Smooth muscle cell (in vitro differentiated cells): Measurements from ENCODE around the gene CDR2. TPM values are rescaled to one million over a fixed set of nuclear protein-coding genes. Genes with fewer than 3 reads are reported as not detected.

Experiments
- DNase-seq: peaks from one replicate; lab custom pipeline; 2025; ENCODE audit not compliant: unreplicated experiment; lab: John Stamatoyannopoulos, UW
- H2AFZ ChIP-seq: fragments of 200-600 bp; sonication (generic); 2 replicates; pipeline ENCODE4 v1.6.0; 2016; ENCODE audit warnings: antibody characterized with exemption, low read depth, mild to moderate bottlenecking
- H3F3A ChIP-seq: fragments of 200-600 bp; sonication (generic); 2 replicates; pipeline ENCODE4 v1.6.0; 2017; ENCODE audit warnings: antibody characterized with exemption, low read depth
- H3K27ac ChIP-seq: fragments of 200-600 bp; sonication (generic); 2 replicates; pipeline ENCODE4 v1.5.1; 2016; ENCODE audit warnings: low read depth, mild to moderate bottlenecking
- H3K27me3 ChIP-seq: fragments of 200-600 bp; sonication (generic); 2 replicates; pipeline ENCODE4 v1.6.1; 2016; ENCODE audit warnings: low read depth, mild to moderate bottlenecking
- H3K36me3 ChIP-seq: fragments of 200-600 bp; sonication (generic); 2 replicates; pipeline ENCODE4 v1.5.1; 2016; ENCODE audit warnings: low read depth
- H3K4me1 ChIP-seq: fragments of 200-600 bp; sonication (generic); 2 replicates; pipeline ENCODE4 v1.5.1; 2016; ENCODE audit warnings: low read depth
- H3K4me2 ChIP-seq: fragments of 200-600 bp; sonication (generic); 2 replicates; pipeline ENCODE4 v1.6.0; 2016; ENCODE audit warnings: mild to moderate bottlenecking
- H3K4me3 ChIP-seq: fragments of 200-600 bp; sonication (generic); 2 replicates; pipeline ENCODE4 v1.5.1; 2016; ENCODE audit warnings: mild to moderate bottlenecking
- H3K79me2 ChIP-seq: fragments of 200-600 bp; sonication (generic); 2 replicates; pipeline ENCODE4 v1.6.0; 2016; ENCODE audit warnings: low read depth, mild to moderate bottlenecking
- H3K9ac ChIP-seq: fragments of 200-600 bp; sonication (generic); 2 replicates; pipeline ENCODE4 v1.6.0; 2016; ENCODE audit warnings: low read depth
- H3K9me3 ChIP-seq: fragments of 200-600 bp; sonication (generic); replicated peaks from 2 replicates; pipeline ENCODE4 v1.5.1; 2016; ENCODE audit warnings: low read depth
- H4K20me1 ChIP-seq: fragments of 200-600 bp; sonication (generic); 2 replicates; pipeline ENCODE4 v1.6.0; 2016; ENCODE audit warnings: low read depth
- CTCF ChIP-seq: fragments of 200-600 bp; sonication (generic); IDR thresholded peaks from 2 replicates; pipeline ENCODE4 v1.5.1; 2017; ENCODE audit warnings: borderline replicate concordance, mild to moderate bottlenecking, antibody characterized with exemption; ENCODE audit not compliant: insufficient read depth, poor library complexity, severe bottlenecking
- WGBS: methylation state at CpG from one replicate; pipeline ENCODE4 v1.1.7; 2016; ENCODE audit warnings: low lambda C conversion rate; 5-methylcytosine and 5-hydroxymethylcytosine counted together
- polyA plus RNA-seq: library from polyadenylated mRNA; unstranded; fragments of >200 nt; fragmentation: Nextera tagmentation; extraction: Ambion mirVana; gene quantifications from 2 replicates; pipeline ENCODE4 v1.2.1, GENCODE V29; 2016
- total RNA-seq: library from RNA; depleted of rRNA; stranded (reverse); fragments of >200 nt; gene quantifications from 2 replicates; pipeline ENCODE4 v1.2.3, GENCODE V29; 2014

The CDR2 gene
- total and polyA plus RNA-seq, 2 experiments from 2014 or later = 47.4 to 67.3 TPM

- H3K9ac ChIP-seq = no peak overlapping the region
- H3K4me1 ChIP-seq = no peaks in the 10 kb centered on the region
- no peak for DNase-seq
- no peak overlapping the region for H3K4me2 ChIP-seq
- TF ChIP-seq CTCF = no peak
- H3K36me3 ChIP-seq = no peaks in the 10 kb centered on the region
- 99% methylated on average over 4 of the region's 4 CpGs for WGBS
- no peak overlapping the region for H3K4me3 ChIP-seq
- H3K79me2 ChIP-seq = no peaks in the 10 kb centered on the region
- H3K27ac ChIP-seq = no peak overlapping the region
- no peaks in the 10 kb centered on the region for H3K27me3 ChIP-seq
- peaks cover 7% of the 10 kb centered on the region for H4K20me1 ChIP-seq
- no peaks in the 10 kb centered on the region for H3K9me3 ChIP-seq
- no peak overlapping the region for H2AFZ ChIP-seq
- no peaks in the 10 kb centered on the region for H3F3A ChIP-seq
Measured at GRCh38 chr16:22311520-22311919, 62.9 kb downstream of the CDR2 start.

GRCh38 chr16:22308824-22309520 lies 65.4 kb downstream of the CDR2 start:
- no peak overlapping the region for H3K27ac ChIP-seq
- H3K4me1 ChIP-seq = no peaks in the 10 kb centered on the region
- no peaks in the 10 kb centered on the region for H3K79me2 ChIP-seq
- H3K9me3 ChIP-seq = no peaks in the 10 kb centered on the region
- H2AFZ ChIP-seq = no peak overlapping the region
- no peaks in the 10 kb centered on the region for H3K27me3 ChIP-seq
- WGBS = 98% methylated on average over 24 of the region's 24 CpGs
- no peak overlapping the region for H3K4me3 ChIP-seq
- no peak for TF ChIP-seq CTCF
- no peak for DNase-seq
- no peak overlapping the region for H3K4me2 ChIP-seq
- H3K9ac ChIP-seq = no peak overlapping the region
- peaks cover 14% of the 10 kb centered on the region for H4K20me1 ChIP-seq
- no peaks in the 10 kb centered on the region for H3K36me3 ChIP-seq
- no peaks in the 10 kb centered on the region for H3F3A ChIP-seq

- 98% methylated on average over 10 of the region's 10 CpGs for WGBS
- Histone ChIP-seq H3K27me3 (no peaks in the 10 kb centered on the region), H3K4me1 (no peaks in the 10 kb centered on the region), H3K79me2 (no peaks in the 10 kb centered on the region), H3K36me3 (no peaks in the 10 kb centered on the region), H3K4me3 (no peak overlapping the region), H2AFZ (no peak overlapping the region), H3K27ac (no peak overlapping the region), H3K9ac (no peak overlapping the region), H3K9me3 (no peaks in the 10 kb centered on the region), H4K20me1 (peaks cover 21% of the 10 kb centered on the region), H3K4me2 (no peak overlapping the region), H3F3A (no peaks in the 10 kb centered on the region)
- no peak for DNase-seq
- TF ChIP-seq CTCF = no peak
Measured at GRCh38 chr16:22307838-22308237, 66.6 kb downstream of the CDR2 start.

GRCh38 chr16:22306788-22307187 lies 67.6 kb downstream of the CDR2 start:
- H3K9ac ChIP-seq = no peak overlapping the region
- H3K79me2 ChIP-seq = peaks cover 9% of the 10 kb centered on the region
- TF ChIP-seq CTCF = no peak
- no peaks in the 10 kb centered on the region for H3K36me3 ChIP-seq
- no peaks in the 10 kb centered on the region for H3K9me3 ChIP-seq
- H3K4me1 ChIP-seq = no peaks in the 10 kb centered on the region
- no peak overlapping the region for H3K4me2 ChIP-seq
- H3K27me3 ChIP-seq = no peaks in the 10 kb centered on the region
- no peaks in the 10 kb centered on the region for H3F3A ChIP-seq
- no peak for DNase-seq
- H3K27ac ChIP-seq = no peak overlapping the region
- H4K20me1 ChIP-seq = peaks cover 32% of the 10 kb centered on the region
- 95% methylated on average over 9 of the region's 9 CpGs for WGBS
- H3K4me3 ChIP-seq = no peak overlapping the region
- H2AFZ ChIP-seq = no peak overlapping the region
